Activated CD4-positive, CD25-positive, alpha-beta regulatory T cell treated with anti-CD3 and anti-CD28 coated beads, Interleukin-2, amount 50 U/mL, for 24 hours (primary cell): ENCODE measurements around the gene PRPH.

Source experiments
- ATAC-seq, 2 donors: fragments of 150-1000 bp; cut with Tn5 transposase; one replicate each; pipeline ENCODE4 v1.10.0; 2021; ENCODE audit warnings: mild to moderate bottlenecking in 1 of 2, moderate library complexity in 1 of 2

The PRPH gene

GRCh38 chr12:49334226-49334625, 39.3 kb downstream of the PRPH start:
- ATAC-seq = no peak

- ATAC-seq = no peak
Measured at GRCh38 chr12:49334681-49335080, 39.7 kb downstream of the PRPH start.

GRCh38 chr12:49335118-49335954, 40.4 kb downstream of the PRPH start:
- no peak for ATAC-seq

GRCh38 chr12:49335955-49336644, 41.2 kb downstream of the PRPH start:
- no peak for ATAC-seq

- peak; percentile 81 to 82 for ATAC-seq
Measured at GRCh38 chr12:49336645-49337584, 42.0 kb downstream of the PRPH start, which contains the start of gene C1QL4. Gene C1QL4, minus strand, starts transcription at chr12:49337188. Its CDS starts 711 bp downstream, at chr12:49336477.

GRCh38 chr12:49338830-49339463, 44.0 kb downstream of the PRPH start:
- ATAC-seq = no peak

- ATAC-seq = no peak
Measured at GRCh38 chr12:49339464-49339861, 44.5 kb downstream of the PRPH start.

GRCh38 chr12:49340095-49340870, 45.3 kb downstream of the PRPH start:
- no peak for ATAC-seq

GRCh38 chr12:49340971-49341776, 46.2 kb downstream of the PRPH start:
- no peak for ATAC-seq

GRCh38 chr12:49341777-49342065, 46.8 kb downstream of the PRPH start:
- no peak for ATAC-seq

GRCh38 chr12:49342066-49342913, 47.3 kb downstream of the PRPH start:
- peak; percentile 61 to 71 for ATAC-seq

- peak; percentile 76 to 79 for ATAC-seq
Measured at GRCh38 chr12:49342914-49343731, 48.2 kb downstream of the PRPH start.

GRCh38 chr12:49344486-49345050, 49.6 kb downstream of the PRPH start:
- ATAC-seq = no peak

- no peak for ATAC-seq
Measured at GRCh38 chr12:49345051-49345824, 50.3 kb downstream of the PRPH start.

GRCh38 chr12:49345825-49346658, 51.1 kb downstream of the PRPH start:
- no peak for ATAC-seq

GRCh38 chr12:49346659-49347310, 51.8 kb downstream of the PRPH start, which contains the start of gene DNAJC22:
Gene DNAJC22, plus strand, starts transcription at chr12:49346888. Its CDS starts 1,985 bp downstream, at chr12:49348873.
- ATAC-seq = no peak
